Diencephalon (tissue), 1 donor: Measurements from ENCODE around the gene IGFBP2. TPM values are rescaled to one million over a fixed set of nuclear protein-coding genes. Genes with fewer than 3 reads are reported as not detected.

Experiments
- total RNA-seq: library from RNA; depleted of rRNA; stranded (reverse); fragments of >200 nt; gene quantifications from one replicate; pipeline ENCODE4 v1.2.3, GENCODE V29; 2014

The IGFBP2 gene
- total RNA-seq, result 98.7 TPM

DNA sequence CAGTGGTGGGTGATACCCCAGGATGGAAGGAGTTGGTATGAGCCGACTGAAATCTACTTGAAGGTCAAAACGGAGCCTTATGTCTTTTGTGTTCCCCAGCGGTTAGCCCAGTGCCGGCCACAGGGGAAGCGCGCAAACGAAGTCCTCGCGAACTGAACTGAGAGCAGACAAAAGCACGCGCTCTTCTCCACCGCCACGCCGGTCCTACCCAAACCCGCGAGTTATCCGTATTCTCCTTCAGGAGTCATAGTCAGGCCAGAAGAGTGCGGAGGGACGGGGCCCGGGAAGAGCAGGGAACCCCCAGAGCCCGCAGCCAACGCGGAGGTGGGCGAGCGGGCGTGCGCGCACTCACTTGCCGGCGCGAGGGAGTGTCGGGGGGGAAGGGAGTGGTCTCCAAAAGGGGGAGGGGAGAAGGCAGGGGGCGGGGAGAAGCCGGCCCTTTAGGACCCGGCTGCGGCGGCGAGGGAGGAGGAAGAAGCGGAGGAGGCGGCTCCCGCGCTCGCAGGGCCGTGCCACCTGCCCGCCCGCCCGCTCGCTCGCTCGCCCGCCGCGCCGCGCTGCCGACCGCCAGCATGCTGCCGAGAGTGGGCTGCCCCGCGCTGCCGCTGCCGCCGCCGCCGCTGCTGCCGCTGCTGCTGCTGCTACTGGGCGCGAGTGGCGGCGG is at the start of gene IGFBP2:
TSS of gene IGFBP2 (plus strand) at position 469 of the 664 bp plus-strand sequence. CDS start at position 573, 104 bp downstream.

DNA sequence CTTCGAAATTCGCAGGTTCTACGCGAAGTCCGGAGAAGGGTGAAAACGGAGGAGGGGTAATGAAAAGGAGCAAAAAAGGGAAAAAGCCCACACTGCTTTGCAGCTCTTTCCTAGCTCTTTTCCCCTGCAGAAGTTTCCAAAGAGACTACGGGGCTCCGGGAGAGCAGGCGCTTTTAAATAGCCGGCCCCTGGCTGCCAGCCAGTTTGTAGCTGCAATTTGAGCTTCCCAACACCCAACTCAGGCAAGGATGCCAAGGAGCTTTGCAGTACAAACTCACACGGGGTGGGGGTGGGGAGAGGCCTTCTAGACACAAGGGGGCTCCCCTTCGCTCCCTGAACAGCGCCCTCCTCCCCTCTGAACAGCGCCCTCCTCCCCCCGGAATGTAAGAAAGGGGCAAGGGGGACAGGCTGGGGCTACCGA is 62.2 kb downstream of the IGFBP2 start, which contains the start of gene IGFBP5:
TSS of gene IGFBP5 (minus strand) at position 149 of the 421 bp plus-strand sequence. CDS start 774 bp downstream, outside the sequence.

Other genes starting within 250 kb of the IGFBP2 start
- 10.8 TPM for gene SMARCAL1, start 220.9 kb upstream of the IGFBP2 start, total RNA-seq
- gene RPL37A, start 134.6 kb upstream of the IGFBP2 start, total RNA-seq, result 3,287 TPM
- 59.3 TPM for gene IGFBP5, start 62.1 kb downstream of the IGFBP2 start, total RNA-seq
- gene TNP1, start 226.6 kb downstream of the IGFBP2 start, total RNA-seq, result not detected